Neural cell (in vitro differentiated cells): ENCODE measurements around the gene ENPEP.

Source experiments
- CTCF ChIP-seq: fragments of 450-650 bp; IDR thresholded peaks from 2 replicates; pipeline ENCODE4 v1.5.1; 2014; ENCODE audit warnings: antibody characterized with exemption, mild to moderate bottlenecking, moderate library complexity; ENCODE audit not compliant: poor library complexity, severe bottlenecking
- POLR2AphosphoS5 ChIP-seq: IDR thresholded peaks from 2 replicates; pipeline ENCODE4 v1.6.1; 2012
- REST ChIP-seq: IDR thresholded peaks from 2 replicates; pipeline ENCODE4 v1.6.1; 2012; ENCODE audit warnings: borderline replicate concordance

- TF ChIP-seq POLR2AphosphoS5 (no peak), REST (no peak), CTCF (no peak)
Measured at GRCh38 chr4:110611968-110612447, 136.1 kb downstream of the ENPEP start.
